Erythroblast (primary cell): ENCODE measurements around the gene SEC11A.

ENCODE experiments used
- GATA1 ChIP-seq: IDR thresholded peaks from 2 replicates; pipeline ENCODE4 v1.6.1; 2011; ENCODE audit warnings: low read depth, mild to moderate bottlenecking, control low read depth, low read length, moderate library complexity
- POLR2A ChIP-seq: IDR thresholded peaks from 2 replicates; pipeline ENCODE4 v1.6.1; 2011; ENCODE audit warnings: mild to moderate bottlenecking, low read length

DNA sequence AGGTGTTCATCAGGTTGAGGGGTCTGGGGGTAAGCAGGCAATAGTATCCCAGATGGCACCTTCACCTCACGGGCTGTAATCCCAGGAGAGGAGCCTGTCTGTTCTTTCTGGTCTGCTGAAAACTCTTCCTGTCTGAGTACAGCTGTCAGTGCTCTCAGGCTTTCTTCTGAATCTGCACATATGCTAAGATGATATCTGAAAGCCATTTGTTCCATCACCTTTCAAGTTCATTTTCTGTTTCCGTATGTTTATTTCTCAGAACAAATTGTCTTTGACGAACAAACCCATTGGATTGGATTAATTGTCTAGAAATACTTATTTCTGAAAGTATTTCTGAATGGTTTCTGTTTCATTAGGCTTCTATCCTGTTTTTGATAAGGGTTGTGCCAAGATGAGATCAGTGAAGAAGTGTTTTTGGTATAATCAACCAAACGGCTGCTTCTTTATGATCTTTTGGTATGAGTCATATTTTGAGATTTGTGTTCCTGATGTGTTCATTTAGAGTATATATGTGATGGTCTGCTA is 45.7 kb upstream of the SEC11A start:
- TF ChIP-seq POLR2A (no peak), GATA1 (no peak)
